Measurements from ENCODE around the gene SRD5A3.
A peak's percentile ranks its signal among the peaks of the same experiment; 100 is the strongest.

Gene SRD5A3

DNA sequence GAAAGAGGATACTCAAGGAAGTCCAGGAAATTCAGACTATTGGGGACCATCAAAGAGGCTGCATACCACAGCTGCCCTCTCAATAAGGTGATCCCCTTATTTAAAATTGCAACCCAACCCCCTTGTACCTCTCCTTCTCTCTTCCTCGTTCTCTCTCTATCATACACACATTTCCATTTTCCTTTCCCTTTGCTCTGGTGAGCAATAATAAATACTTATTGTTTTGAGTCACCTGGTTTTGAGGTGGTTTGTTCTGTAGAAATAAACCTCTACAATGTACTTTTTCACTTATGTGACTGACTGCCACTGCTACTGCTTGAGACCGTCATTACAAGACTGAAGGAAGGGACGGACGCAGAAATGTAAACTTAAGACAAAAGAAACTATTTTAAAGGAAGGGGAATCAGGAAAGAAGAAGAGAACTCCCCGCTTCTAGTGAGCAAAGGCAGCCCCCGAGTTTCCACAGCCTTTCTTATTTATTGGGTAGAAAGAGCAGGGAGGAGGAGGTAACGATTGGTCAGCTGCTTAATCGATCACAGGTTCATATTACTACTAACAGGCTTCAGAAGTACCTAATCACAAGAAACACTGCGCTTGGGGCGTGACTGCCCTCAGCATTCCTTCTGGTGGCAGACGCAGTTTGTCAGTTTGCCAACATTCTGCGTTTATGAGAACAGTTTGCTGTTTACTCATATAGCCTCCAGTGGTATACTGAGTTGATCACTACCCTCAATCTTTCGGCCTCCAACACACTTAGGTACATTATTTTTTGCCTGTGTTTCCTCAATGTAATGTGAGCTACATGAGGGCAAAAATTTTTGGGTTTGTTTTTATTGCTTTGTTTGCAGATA lies 32.8 kb downstream of the SRD5A3 start:
- DNase-seq (ENCODE audit: low read depth): no peak

DNA sequence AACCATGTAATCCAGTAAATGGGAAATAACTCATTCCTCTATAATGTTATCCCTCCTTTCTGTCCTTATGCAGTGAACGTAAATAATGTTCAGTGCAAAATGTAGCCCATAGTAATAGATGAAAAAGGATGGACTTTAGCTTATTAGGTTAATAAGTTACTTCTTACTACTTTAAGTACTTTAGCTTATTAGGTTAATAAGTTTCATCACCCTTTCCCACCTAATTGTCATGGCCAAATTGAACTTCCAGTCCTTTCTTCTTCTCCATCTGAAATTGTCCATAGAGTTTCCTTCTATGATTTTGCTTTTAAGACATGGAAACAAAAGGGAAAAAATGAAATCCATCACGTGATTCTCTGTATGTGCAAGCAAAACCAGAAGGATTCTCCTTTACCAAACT lies 34.5 kb downstream of the SRD5A3 start:
- no peak for DNase-seq (ENCODE audit: low read depth)

DNA sequence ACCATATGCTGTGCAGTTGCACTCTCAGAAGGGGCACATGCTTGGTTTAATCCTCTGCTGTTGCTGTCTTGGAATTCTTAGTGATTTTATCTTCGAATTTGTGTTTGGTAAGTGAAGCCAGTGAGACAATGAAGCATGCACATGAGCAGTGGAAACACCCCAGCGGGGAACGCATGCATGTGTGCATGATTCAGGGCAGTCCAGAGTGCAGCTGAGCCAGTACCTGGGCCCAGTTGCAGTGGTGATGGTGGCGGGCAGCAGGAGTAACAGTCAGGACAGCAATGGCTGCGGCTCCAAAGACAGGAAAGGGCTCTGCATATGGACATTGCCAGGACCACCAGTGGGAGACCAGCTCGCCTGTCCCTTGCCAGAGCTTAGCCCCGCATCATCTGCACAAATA lies 35.5 kb downstream of the SRD5A3 start:
- no peak for DNase-seq (ENCODE audit: low read depth)

DNA sequence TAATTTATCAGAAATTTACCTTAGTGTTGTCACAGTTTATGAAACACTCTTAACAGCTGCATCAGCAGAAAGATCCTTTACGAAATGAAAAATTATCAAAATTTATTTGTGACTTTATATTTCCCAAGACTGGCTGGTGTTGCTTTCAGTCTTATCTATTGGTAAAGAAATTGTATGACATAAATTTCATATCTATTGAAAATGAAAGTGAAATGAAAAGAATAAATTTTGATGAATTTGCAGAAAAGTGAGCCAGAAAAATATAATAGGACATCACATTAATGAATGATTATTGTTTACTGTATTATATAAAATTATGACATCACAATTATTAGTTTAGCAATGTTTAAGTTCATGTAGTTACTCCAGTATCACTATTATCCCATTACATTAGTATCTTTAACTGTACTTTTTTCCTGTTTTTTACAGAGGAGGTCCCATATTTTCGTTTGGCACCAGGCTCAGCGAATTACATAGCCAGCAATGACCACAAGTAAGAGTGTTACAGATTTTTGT lies 36.5 kb downstream of the SRD5A3 start:
- no peak for DNase-seq (ENCODE audit: low read depth)

DNA sequence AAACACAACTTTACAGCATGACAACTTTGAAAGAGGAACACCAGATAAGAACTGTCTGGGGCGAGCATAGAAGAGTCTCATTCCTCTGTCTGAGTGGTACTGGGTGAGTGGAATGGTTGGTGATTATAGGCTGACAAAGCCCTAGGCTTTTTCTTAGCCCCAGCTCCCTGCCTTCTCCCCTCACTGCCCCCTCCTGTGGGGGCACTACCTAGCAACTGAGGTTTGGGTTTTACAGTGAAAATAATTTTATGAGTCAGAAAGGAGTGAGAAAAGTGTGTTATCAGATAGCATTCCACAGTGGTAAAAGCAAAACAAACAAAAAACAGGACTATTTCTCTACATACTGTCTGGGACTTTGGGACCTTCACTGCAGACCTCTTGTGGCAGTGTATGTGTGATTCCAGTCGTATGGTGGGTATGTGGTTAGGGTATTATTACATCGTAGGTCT lies 39.2 kb downstream of the SRD5A3 start:
- DNase-seq (ENCODE audit: low read depth): no peak

DNA sequence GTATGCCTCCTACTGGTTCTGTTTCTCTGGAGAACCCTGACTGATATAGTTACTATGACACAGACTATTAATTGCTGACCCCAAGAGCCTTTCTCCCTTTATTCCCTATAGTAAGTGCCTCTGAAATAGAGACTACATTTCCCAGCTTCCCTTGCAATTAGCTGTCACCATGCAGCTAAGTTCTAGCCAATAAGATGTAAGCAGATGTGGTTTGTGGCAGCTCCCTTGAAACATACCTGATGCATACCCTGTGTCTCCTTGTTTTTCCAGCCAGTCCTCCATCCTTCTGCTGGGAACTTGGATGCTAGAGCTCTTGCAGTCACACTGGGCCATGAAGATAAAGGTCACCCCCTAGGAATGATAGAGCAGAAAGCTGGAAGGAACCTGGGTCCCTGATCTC lies 40.0 kb downstream of the SRD5A3 start:
- DNase-seq (ENCODE audit: low read depth): no peak

DNA sequence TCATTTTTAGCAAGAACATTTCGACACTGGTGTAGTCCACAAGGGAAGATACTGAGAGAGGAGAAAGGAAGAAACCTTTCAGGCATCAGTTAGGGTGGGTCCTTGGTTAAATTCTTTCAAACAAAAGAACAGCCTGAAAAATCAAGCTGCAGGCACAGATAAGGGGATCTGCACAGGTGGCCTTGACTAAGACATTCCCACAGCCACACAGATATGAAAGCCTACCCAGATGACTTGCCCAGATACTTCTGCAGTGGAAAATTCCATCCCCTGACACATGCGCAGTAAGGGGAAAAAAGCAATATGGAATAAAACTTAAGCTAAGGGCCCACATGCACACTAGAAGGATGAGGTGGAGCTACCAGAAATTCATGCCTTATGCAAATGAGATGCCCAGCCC lies 40.8 kb downstream of the SRD5A3 start:
- DNase-seq (ENCODE audit: low read depth): no peak

DNA sequence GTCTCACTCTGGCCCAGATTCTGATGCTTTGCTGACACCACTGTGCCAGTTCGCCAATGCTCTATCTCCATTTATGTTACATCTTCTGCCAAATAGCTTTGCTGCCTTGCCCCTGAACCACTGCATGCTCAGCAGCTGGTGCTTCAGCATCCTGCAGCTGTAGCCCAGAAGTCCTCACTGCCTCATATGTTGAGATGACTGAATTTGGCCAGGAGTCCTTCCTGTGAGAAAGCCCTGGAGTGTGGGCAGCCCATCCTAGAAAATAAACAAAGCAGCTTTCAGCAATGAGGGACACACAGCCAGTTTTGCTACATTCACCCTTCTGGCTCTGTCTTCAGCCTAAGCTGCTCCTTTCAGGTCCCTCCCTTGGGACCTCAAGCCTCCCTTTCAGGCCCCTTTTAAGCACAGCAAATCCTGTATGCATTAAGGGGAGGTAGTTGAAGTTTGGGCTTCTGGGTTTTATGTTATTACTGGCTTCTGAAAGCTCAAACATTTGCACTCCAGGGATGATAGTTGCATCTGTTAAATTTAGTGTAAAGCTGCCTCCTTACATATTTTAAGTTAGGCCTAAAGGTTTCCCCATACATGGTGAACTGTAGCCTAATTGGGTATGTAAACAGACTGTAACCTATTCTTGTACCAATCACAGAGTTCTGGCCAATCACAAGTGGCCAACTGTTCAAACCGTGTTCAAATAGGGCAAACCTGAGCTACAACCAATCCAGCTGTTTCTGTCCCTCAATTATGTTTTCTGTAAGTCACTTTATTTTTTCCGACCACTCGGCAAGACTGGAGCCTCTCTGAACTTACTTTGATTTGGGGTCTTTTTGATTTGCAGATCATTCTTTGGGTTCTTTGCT lies 47.6 kb downstream of the SRD5A3 start:
- no peak for DNase-seq (ENCODE audit: low read depth)

DNA sequence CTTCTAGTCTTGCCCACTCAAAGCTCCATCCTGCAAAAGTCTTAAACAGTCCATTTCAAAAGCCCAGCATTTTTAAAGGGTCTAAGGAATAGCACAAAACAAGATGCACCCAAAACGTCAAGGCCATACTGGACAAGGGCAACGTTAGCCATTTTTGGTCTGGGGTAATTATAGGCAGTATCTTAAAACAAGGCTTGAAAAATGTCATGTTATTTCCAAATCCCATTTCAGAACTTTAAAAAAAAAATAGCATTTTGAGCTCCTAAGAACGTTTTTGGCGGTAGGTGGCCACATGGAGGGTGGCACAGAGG lies 49.1 kb downstream of the SRD5A3 start:
- DNase-seq (ENCODE audit: low read depth): no peak

DNA sequence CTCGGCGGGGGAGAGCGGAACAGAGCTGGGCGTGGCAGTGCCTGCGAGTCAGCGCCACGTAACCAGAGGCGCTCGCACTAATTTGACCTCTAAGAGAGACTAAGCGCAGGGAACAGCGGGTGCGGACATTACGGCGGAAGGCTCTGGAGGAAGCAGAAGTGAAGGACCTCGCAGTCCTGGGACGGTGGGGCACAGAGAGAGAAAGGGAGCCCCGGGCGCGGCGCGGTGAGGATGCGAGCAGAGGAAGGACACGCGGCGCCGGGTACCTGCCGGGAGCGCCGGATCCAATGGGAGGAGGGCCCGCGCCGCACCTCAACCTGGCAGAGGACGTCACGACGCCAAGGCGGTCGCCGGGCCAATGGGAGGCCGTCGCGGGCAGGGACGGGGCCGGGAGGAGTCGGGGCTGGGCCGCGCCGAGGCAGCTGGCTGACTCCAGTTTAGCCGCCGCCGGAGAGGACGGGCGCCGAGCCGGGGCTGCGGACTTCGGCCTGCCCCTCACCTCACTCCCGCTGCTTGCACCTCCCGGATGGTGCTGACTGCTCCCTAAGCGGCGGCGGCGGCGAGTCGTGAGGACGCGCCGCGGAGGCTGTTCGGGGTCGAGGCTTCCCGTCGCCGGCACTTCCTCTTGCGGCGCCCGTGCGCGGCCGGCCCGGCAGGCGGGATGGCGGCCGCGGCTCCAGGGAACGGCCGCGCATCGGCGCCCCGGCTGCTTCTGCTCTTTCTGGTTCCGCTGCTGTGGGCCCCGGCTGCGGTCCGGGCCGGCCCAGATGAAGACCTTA lies 49.7 kb downstream of the SRD5A3 start, which contains the start of gene TMEM165:
Gene TMEM165 (plus strand): TSS at position 429 of the 779 bp plus-strand sequence. CDS start 233 bp downstream, at position 662.
- peak; percentile 83 for DNase-seq (ENCODE audit: low read depth)

DNA sequence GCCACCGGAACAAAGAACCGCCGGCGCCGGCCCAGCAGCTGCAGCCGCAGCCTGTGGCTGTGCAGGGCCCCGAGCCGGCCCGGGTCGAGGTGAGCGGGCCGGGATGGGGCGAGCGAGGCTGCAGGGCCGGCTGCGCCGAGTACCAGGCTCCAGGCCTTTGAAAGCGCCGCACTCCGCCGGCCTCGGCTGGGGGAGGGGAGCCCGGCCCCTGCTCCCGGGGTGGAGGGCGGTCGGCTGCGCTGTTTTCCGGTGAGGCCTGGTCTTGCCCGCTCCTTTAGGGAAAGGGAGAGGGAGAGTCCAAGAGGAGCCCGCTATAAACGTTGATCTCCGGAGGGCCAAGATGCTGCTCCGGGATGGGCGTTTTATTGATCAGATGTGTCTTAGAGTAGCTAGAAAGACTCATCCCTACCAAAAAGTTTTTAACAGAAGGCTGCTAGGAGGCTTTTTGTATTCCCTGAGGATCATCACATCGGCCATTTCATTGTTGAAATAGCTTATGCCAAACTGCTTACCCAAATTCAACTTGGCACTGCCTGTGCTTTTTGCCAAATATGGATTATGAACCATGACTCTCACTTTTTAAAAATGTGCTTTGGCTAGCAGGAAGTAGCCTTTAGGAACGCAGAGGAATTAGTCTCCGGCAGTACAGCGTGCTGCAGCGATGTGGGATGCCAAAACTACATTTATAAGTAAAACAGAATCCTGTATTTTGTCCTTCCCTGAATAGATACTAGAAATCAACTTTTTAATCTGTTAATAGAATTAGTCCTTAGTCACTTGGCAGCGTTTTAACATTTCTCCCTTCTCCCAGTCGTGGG lies 50.5 kb downstream of the SRD5A3 start:
- DNase-seq (ENCODE audit: low read depth): peak; percentile 2

DNA sequence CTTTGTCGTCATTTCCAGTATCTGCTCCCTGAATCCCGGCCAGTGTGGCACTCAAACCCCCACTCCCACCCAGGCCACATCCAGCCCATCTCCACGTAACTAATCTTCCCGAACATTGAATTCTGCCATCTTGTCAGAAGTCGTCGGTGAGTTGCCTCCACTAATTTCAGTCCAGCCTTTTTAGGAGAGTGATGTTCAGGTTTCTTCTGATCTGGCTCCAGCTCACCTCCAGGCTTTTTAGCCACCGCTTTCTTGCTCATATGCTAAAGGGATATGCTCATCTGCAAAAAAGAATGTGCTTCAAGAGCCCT lies 51.0 kb downstream of the SRD5A3 start:
- DNase-seq (ENCODE audit: low read depth): no peak

DNA sequence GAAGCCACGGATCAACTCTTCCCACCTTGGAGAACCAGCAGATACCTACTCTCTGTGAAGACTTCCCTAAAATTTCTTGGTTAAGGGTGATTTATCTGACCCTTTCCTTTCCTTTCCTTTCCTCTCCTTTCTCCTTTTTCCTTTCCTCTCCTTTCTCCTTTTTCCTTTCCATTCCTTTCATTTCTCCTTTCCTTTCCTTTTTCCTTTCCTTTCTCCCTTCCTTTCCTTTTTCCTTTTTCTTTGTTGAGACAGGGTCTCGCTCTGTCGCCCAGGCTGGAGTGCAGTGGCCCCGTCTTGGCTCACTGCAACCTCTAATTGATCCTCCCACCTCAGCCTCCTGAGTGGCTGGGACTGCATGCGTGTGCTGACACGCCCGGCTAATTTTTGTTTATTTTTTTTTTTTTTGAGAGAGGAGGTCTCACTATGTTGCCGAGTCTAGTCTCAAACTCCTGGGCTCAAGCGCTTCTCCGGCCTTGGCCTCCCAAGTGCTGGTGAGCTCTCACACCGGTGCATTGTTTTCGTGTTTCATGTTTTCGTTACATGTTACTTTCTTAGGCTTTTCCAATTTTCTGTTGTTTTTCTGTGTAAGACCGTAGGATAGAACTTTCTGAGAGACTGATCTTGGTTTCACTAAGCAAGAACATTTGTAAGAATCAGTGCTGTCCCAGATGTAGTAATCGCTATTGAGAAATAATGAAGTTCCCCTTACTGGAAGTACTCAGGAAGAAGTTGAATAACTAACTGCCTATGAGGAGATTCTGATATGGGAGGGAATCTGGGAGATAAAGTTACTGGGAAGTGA lies 51.7 kb downstream of the SRD5A3 start:
- DNase-seq (ENCODE audit: low read depth): no peak

DNA sequence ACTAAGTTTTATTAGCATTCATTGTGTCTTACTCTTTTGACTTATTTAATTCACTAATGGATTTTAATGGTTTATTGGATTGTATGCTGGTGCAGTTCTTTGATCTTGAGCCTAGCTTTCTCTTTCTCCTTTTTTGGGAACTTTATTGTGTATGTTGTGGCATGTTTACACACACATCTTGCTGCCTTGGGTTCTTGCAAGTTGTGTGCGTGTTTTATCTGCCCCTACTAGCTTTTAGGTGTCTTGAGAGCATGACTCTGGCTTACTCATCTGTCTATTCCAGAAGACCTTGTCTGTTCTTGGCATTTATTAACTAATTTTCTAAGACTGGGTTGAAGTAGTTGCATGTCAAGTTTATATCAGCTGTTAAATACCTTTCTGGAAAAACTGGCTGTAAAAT lies 52.4 kb downstream of the SRD5A3 start:
- no peak for DNase-seq (ENCODE audit: low read depth)

DNA sequence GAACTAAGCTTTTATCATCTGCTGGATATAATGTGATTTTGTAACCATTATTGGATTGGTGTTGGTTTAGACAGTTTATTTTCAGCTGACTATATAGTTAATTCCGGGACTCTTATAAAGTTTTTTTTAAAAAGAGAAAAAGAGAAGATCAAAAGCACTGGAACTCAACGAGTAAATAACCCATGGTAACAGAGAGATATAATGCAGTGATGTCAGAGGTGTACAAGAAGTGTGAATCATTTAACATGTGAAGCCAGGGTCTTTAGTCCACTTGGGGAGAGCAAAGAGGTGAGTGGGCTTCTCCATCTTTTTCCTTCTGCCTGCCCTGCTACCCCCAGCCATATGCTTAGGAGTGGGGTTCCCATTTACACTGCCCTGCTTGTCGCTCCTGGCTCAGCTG lies 52.9 kb downstream of the SRD5A3 start:
- DNase-seq (ENCODE audit: low read depth): no peak

DNA sequence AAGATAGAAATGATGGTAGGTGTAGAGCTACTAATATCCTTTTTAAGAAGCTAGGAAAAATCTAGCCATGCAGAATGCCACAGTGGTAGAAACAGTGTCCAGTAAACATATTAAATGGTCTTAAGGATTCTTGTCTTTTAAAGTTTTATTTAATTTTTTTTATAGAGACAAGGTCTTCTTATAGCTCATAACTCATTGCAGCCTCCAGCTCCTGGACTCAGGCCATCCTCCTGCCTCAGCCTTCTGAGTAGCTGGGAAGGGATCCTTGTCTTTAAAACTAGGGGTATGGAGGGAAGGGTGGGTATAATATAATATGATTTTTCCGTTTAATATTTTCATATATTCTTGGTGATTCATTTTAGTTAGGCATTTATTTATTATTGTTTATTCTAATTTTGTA lies 53.5 kb downstream of the SRD5A3 start:
- DNase-seq (ENCODE audit: low read depth): no peak

DNA sequence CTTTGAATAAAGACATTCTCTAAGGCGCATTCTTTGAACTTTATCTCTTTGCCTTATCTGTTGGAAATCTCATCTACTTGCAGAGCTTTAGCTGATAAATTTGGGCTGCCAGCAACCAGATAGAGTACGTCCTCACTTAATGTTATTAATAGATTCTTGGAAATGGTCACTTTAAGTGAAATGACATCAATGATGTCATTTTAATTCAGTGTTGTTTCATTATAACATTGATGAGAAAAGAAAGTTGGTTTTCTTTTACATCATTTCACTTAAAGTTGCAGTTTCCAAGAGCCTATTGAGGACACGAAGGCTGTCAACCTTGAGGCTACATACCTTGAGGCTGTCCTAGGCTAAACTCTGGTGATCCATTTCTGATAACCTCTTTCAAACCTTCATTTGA lies 59.0 kb downstream of the SRD5A3 start:
- DNase-seq (ENCODE audit: low read depth): no peak

DNA sequence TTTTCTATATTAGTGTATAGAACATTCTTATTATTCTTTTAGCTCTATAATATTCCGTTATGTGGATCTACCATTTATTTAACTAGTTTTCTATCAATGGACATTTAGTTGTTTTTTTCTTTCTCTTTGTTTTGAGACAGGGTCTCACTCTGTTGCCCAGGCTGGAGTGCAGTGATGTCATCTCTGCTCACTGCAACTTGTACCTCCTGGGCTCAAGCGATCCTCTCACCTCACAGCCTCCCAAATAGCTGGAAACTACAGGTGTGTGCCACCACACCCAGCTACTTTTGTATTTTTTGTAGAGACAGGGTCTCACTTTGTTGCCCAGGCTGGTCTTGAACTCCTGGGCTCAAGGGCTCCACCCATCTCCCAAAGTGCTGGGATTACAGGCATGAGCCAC lies 60.5 kb downstream of the SRD5A3 start:
- DNase-seq (ENCODE audit: low read depth): no peak

DNA sequence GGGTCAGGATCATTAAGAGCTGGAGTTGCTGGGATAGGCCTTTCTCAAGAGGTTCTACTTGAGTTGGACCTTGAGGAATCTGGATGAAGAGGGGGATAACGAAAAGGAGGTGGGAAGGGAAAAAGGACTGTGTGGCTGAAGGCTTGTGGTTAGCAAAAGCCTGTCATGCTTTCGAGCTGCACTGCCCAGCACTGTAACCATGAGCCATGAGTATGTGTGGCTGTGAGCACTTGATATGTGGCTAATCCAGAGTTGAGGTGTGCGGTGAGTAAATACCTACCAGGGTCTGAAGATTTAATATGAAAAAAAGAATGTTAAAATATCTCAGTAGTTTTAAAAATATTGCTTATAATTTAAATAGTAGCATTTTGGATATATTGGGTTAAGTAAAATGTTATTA lies 61.1 kb downstream of the SRD5A3 start:
- no peak for DNase-seq (ENCODE audit: low read depth)

DNA sequence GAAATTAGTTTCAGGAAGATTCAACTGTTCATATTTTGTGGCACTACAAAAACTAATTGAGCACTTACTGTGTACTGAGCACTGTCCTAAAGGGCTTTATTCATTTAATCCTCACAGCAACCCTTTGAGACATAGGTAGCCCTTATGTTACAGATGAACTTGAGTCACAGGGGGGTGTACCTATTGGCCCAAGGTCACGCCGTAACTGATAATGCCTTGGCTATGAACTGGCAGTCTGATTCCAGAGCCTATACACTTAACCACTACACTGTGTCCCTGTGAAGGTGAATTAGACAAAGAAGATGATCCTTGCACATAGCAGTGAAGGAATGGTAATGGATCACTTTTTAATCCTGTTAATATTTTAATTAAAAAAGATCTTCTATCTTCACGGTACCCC lies 61.7 kb downstream of the SRD5A3 start:
- no peak for DNase-seq (ENCODE audit: low read depth)

All from stimulated activated CD8-positive, alpha-beta memory T cell treated with anti-CD3 and anti-CD28 coated beads, Interleukin-12 subunit alpha, Interleukin-12 subunit beta, amount 100 ng/mL, for 4 hours (primary cell).